NK-92 (cell line): Measurements from ENCODE around the gene KANK2.

Experiments used
- DNase-seq: peaks from one replicate; lab custom pipeline; 2025; ENCODE audit not compliant: unreplicated experiment; lab: John Stamatoyannopoulos, UW

KANK2 gene

GRCh38 chr19:11197291-11198174 is at the start of gene KANK2:
Gene KANK2, minus strand, starts transcription at chr19:11197545. Its CDS starts 3,034 bp downstream, at chr19:11194511.
- no peak for DNase-seq

GRCh38 chr19:11246941-11247340 is 49.6 kb upstream of the KANK2 start:
- no peak for DNase-seq

- no peak for DNase-seq
Measured at GRCh38 chr19:11244846-11245589, 47.7 kb upstream of the KANK2 start.

GRCh38 chr19:11243798-11244169 is 46.4 kb upstream of the KANK2 start:
- DNase-seq, result no peak

- no peak for DNase-seq
Measured at GRCh38 chr19:11242864-11243797, 45.8 kb upstream of the KANK2 start.

GRCh38 chr19:11242025-11242424 is 44.7 kb upstream of the KANK2 start:
- DNase-seq, result no peak

- DNase-seq, result no peak
Measured at GRCh38 chr19:11240008-11240444, 42.7 kb upstream of the KANK2 start.

GRCh38 chr19:11239377-11240000 is 42.1 kb upstream of the KANK2 start, which contains the start of gene ANGPTL8:
Gene ANGPTL8, plus strand, starts transcription at chr19:11239619. Its CDS starts 19 bp downstream, at chr19:11239638.
- no peak for DNase-seq

- DNase-seq, result no peak
Measured at GRCh38 chr19:11238781-11239376, 41.5 kb upstream of the KANK2 start.

- no peak for DNase-seq
Measured at GRCh38 chr19:11238041-11238440, 40.7 kb upstream of the KANK2 start.

- no peak for DNase-seq
Measured at GRCh38 chr19:11237321-11237720, 40.0 kb upstream of the KANK2 start.

- DNase-seq, result no peak
Measured at GRCh38 chr19:11236324-11237301, 39.3 kb upstream of the KANK2 start.

GRCh38 chr19:11234486-11235075 is 37.2 kb upstream of the KANK2 start:
- DNase-seq, result no peak

- no peak for DNase-seq
Measured at GRCh38 chr19:11233073-11233472, 35.7 kb upstream of the KANK2 start.

- no peak for DNase-seq
Measured at GRCh38 chr19:11232555-11232954, 35.2 kb upstream of the KANK2 start.

- no peak for DNase-seq
Measured at GRCh38 chr19:11230621-11231386, 33.5 kb upstream of the KANK2 start.

GRCh38 chr19:11227195-11227886 is 30.0 kb upstream of the KANK2 start:
- DNase-seq, result no peak
